Measurements from ENCODE around the gene HAPSTR1. TPM values are rescaled to one million over a fixed set of nuclear protein-coding genes. Genes with fewer than 3 reads are reported as not detected.

Gene HAPSTR1
- total RNA-seq, 1 experiment from 2014 or later, result 82.8 TPM

DNA sequence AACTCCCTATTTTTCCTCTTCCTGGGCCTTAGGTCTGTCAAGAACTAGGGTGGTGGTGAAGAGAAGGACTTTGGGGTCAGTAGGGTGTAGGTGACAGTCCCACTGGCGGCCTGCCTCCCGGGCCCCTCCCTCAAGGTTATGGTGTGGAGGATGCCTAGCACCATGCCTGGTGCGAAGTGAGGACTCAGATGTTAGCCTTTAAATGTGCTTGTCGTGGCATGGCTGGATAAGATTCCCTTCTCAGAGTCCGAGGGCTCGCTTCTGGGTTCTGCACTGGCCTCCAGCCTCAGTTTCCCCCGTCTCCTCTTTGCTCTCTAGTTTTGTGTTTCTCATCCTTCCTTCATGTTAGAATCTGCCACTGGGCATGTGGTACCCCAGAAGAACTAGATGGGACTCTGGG, 32.0 kb downstream of the HAPSTR1 start:
- Histone ChIP-seq H3K27me3 (ENCODE audit: insufficient read depth, low read depth) (no peaks in the 10 kb centered on the region), H3K4me3 (no peak overlapping the region; the same call in 1 of the 2 replicates), H3K9me2 (ENCODE audit: insufficient read depth) (no peaks in the 10 kb centered on the region), H3K4me1 (replicated peaks; ENCODE audit: insufficient read depth) (peaks cover 66% of the 10 kb centered on the region), H3K27ac (peak overlapping the region; percentile 87), H3K9me3 (ENCODE audit: insufficient read depth, low read depth) (no peaks in the 10 kb centered on the region), H2AFZ (no peak overlapping the region), H3K4me2 (peak overlapping the region; percentile 64), H3K36me3 (ENCODE audit: low read depth) (peaks cover 24% of the 10 kb centered on the region; the same call in 1 of the 2 replicates), H3F3A (ENCODE audit: insufficient read depth, low read depth) (peaks cover 79% of the 10 kb centered on the region), H4K20me1 (ENCODE audit: insufficient read depth) (no peaks in the 10 kb centered on the region; the same call in 1 of the 2 replicates), H3K79me2 (ENCODE audit: low read depth) (peaks cover 90% of the 10 kb centered on the region)
- BruUV-seq (replicated peaks), result TSS peak; percentile 97
- ChIA-PET POLR2A (ENCODE audit: unreplicated experiment) (interaction anchor here (1.0 kb wide), 1 partner anchor 32 kb away, joined by 9 read pairs; the partner anchor contains the start of gene HAPSTR1), CTCF (no interaction called here)
- TF ChIP-seq, protein P1, sequence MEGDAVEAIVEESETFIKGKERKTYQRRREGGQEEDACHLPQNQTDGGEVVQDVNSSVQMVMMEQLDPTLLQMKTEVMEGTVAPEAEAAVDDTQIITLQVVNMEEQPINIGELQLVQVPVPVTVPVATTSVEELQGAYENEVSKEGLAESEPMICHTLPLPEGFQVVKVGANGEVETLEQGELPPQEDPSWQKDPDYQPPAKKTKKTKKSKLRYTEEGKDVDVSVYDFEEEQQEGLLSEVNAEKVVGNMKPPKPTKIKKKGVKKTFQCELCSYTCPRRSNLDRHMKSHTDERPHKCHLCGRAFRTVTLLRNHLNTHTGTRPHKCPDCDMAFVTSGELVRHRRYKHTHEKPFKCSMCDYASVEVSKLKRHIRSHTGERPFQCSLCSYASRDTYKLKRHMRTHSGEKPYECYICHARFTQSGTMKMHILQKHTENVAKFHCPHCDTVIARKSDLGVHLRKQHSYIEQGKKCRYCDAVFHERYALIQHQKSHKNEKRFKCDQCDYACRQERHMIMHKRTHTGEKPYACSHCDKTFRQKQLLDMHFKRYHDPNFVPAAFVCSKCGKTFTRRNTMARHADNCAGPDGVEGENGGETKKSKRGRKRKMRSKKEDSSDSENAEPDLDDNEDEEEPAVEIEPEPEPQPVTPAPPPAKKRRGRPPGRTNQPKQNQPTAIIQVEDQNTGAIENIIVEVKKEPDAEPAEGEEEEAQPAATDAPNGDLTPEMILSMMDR (conservative IDR thresholded peaks at IDR 0.05), result no peak
- no peak for TF ChIP-seq EZH2 (IDR thresholded peaks at IDR 0.05; ENCODE audit: low read depth)
- no peak for DNase-seq
- intact Hi-C loops (cut with micrococcal nuclease; ENCODE audit: unreplicated experiment), result no loop called here

- Histone ChIP-seq H2AFZ (no peak overlapping the region), H3K4me1 (replicated peaks; ENCODE audit: insufficient read depth) (peaks cover 66% of the 10 kb centered on the region), H3K9me2 (ENCODE audit: insufficient read depth) (no peaks in the 10 kb centered on the region), H3K27ac (peak overlapping the region; percentile 87), H3K4me2 (peak overlapping the region; percentile 64), H4K20me1 (ENCODE audit: insufficient read depth) (no peaks in the 10 kb centered on the region; the same call in 1 of the 2 replicates), H3K9me3 (ENCODE audit: insufficient read depth, low read depth) (no peaks in the 10 kb centered on the region), H3K79me2 (ENCODE audit: low read depth) (peaks cover 86% of the 10 kb centered on the region), H3K27me3 (ENCODE audit: insufficient read depth, low read depth) (no peaks in the 10 kb centered on the region), H3F3A (ENCODE audit: insufficient read depth, low read depth) (peaks cover 77% of the 10 kb centered on the region), H3K4me3 (no peak overlapping the region; the same call in 1 of the 2 replicates), H3K36me3 (ENCODE audit: low read depth) (peaks cover 21% of the 10 kb centered on the region; the same call in 1 of the 2 replicates)
- DNase-seq, result peak; percentile 90 to 94
- ChIA-PET CTCF (no interaction called here), POLR2A (ENCODE audit: unreplicated experiment) (no interaction called here)
- TF ChIP-seq EZH2 (IDR thresholded peaks at IDR 0.05; ENCODE audit: low read depth), result no peak
- TF ChIP-seq, protein P1 (conservative IDR thresholded peaks at IDR 0.05), result no peak
- intact Hi-C loops (cut with micrococcal nuclease; ENCODE audit: unreplicated experiment), result loop anchor here (1.0 kb wide), 1 partner anchor 33 kb away; the partner anchor contains the start of gene HAPSTR1
- BruUV-seq (replicated peaks), result no TSS peak
These were observed 32.4 kb downstream of the HAPSTR1 start for GRCh38 chr16:9123871-9124270.

- intact Hi-C loops (cut with micrococcal nuclease; ENCODE audit: unreplicated experiment), result loop anchor here (1.0 kb wide), 1 partner anchor 33 kb away; the partner anchor contains the start of gene HAPSTR1
- Histone ChIP-seq H3K4me1 (replicated peaks; ENCODE audit: insufficient read depth) (peaks cover 66% of the 10 kb centered on the region), H3K79me2 (ENCODE audit: low read depth) (peaks cover 81% of the 10 kb centered on the region), H3K27me3 (ENCODE audit: insufficient read depth, low read depth) (no peaks in the 10 kb centered on the region), H2AFZ (no peak overlapping the region), H4K20me1 (ENCODE audit: insufficient read depth) (no peaks in the 10 kb centered on the region; the same call in 1 of the 2 replicates), H3K27ac (peak overlapping the region; percentile 87), H3K4me2 (peak overlapping the region; percentile 64), H3K9me2 (ENCODE audit: insufficient read depth) (no peaks in the 10 kb centered on the region), H3F3A (ENCODE audit: insufficient read depth, low read depth) (peaks cover 73% of the 10 kb centered on the region), H3K36me3 (ENCODE audit: low read depth) (peaks cover 20% of the 10 kb centered on the region; the same call in 1 of the 2 replicates), H3K9me3 (ENCODE audit: insufficient read depth, low read depth) (no peaks in the 10 kb centered on the region), H3K4me3 (no peak overlapping the region)
- ChIA-PET POLR2A (ENCODE audit: unreplicated experiment) (no interaction called here), CTCF (no interaction called here)
- no peak for DNase-seq
- TF ChIP-seq EZH2 (IDR thresholded peaks at IDR 0.05; ENCODE audit: low read depth), result no peak
- TF ChIP-seq, protein P1 (conservative IDR thresholded peaks at IDR 0.05), result no peak
- BruUV-seq (replicated peaks), result TSS peak; percentile 25
These were observed 33.0 kb downstream of the HAPSTR1 start for GRCh38 chr16:9124444-9124843.

Data from PC-9 (cell line).